ENCODE data around the gene HOXD4.

HOXD4 gene

DNA sequence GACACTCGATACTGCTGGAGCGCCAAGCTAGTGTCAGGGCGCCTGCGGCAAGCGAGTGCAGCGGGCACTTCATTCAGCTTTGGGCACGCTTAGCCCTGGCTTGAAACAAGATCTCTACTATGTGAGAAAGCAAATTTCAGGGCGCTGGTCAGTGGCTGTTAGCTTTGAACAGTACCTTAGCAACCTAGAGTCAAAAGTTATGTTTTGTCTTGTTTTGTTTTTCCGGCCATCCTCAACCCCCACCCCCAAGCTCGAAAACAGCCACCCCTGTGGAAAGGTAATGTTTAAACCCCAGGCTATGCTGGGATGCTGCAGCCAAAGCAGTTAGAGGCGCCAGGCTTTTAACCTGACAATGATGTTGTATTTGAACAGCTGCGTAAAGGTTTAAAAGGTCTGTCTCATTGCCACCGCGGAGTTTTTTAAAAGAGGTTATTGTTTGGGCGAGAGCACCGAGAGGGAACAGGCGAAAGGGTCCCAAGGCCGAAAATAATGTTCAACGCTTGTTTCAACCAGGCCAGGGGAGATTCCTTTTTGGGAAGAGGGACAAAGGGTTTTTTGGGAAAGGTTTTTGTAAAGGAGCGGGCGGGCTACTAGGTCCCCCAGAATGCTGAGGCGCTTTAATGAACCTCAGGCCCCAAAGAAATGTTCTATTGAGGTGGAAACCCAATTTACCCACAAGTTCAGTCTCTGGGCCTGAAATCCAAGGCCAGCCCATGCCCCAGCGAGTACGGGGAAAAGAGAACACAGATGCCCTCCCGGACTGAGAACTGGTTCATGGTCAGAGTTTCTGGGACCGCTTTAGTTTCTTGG is 37.0 kb upstream of the HOXD4 start:
- peak; percentile 39 for DNase-seq (ENCODE audit: low read depth, low spot score)

DNA sequence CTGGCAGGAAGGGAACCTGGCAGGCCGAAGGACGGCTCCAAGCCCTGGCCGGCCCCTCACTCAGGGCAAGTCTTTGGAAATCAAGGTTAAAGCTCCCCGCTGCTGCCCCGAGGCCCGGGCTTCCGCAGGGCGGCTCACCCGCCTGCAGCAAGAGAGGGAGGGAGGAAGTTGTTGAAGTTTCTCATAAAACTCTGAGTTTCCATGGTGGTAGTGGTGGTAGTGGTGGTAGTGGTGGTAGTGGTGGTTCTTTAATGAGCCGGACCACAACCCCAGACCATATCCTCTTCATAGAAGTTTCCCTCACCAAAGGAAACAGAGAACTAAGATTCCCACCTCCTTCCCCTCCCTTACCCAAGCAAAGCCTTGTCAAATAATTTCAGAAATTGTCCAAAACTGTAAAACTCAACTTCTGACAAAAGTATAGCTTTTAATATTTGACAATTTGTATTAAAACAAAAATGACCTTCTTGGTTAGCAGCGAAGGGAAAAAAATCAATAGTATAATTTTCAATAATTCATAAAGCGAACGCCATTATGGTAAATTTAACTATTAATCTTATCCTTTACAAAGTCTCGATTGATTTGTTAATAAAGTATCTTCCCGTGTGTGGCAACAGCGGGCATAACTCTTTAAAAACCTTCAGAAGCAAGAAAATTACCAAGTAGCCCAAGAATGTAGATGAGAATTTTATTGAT is 36.3 kb upstream of the HOXD4 start:
- no peak for DNase-seq (ENCODE audit: low read depth, low spot score)

DNA sequence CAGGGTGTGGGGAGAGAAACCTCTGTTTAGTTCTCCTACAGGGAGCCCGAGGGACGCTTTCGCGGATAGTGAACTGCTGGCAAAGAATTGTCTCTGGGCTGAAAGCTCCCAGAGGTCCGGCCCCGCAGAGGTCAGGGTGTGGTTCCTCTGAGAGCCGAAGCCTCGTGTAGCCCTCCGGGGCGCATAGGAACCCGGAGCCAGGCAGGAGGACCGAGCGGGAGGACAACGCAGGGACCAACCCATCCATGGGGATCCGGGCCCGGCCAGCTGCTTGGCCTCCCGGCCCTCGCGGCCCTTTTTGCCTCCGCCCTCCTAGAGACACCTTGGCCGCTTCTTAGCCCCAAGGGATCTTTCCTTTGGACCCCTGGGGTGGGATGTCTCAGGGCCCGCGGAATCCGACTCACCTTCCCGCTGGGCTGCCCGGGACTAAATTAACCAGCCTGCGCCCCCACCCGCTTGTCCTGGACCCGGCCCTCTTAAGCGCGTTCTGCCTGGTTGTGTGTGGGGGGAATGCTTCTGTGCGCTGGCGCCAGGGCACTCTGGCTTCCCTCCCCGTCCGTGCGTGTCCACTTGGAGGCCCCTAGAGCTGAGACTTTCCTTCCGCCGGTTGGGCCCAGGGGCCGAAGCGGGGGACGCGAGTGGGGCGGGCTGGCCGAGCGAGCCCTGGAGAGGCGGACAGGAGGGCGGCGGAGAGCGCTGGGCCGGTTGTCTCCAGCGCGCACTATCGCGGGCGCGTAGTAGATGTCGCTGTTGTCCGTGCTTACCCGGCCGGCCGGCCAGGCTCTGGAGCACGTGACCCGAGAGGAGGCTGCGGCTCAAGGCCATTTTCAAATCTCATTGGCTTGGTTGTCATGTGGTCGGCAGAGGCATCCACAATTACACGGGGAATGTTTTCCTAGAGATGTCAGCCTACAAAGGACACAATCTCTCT is 35.2 kb upstream of the HOXD4 start, which contains the start of gene HOXD10:
HOXD10 (plus strand) TSS at position 896 of the 931 bp plus-strand sequence. CDS start 56 bp downstream, outside the sequence.
- DNase-seq (ENCODE audit: low read depth, low spot score), result peak; percentile 85

DNA sequence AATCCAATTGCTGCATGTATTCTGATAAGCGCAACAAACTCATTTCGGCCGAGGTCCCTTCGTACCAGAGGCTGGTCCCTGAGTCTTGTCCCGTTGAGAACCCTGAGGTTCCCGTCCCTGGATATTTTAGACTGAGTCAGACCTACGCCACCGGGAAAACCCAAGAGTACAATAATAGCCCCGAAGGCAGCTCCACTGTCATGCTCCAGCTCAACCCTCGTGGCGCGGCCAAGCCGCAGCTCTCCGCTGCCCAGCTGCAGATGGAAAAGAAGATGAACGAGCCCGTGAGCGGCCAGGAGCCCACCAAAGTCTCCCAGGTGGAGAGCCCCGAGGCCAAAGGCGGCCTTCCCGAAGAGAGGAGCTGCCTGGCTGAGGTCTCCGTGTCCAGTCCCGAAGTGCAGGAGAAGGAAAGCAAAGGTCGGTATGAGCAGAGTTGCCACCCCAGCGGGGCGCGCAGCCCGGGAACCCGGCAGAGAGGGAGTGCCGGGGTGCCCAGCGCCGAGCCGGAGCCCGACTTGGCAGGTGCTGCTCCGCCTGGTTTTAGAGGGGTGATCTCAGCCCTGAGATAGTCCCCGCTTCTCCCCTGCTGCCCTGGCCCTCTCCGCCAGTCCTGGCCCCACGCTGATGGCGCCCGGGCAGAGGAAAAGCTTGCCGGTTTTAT is 34.1 kb upstream of the HOXD4 start:
- DNase-seq (ENCODE audit: low read depth, low spot score), result no peak

DNA sequence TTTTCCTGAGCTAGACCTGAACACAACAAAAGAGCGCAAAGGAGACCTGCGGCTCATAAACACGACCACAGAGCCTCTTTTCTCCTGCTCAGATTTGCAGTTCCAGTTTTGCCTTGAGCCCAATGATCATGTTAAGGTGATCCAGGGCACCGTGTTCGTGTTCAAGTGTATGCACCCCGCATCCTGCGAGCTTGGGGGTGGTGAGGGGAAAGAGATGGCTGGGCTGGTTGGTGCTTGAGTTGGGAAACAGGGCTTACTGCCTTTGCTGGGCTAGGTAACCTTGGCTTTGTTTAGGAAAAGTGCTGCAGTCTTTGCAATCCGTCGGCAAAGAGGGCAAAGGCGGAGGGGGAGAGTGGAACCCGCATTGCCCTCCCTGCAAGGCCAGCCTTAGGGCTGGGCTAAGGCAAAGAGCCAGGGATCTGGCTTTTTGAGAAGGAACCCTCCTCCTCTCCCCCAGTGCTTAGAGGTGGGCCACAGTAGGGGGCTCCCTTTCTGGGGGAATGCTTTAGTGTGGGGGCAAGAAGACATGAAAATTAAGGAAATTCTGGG is 33.5 kb upstream of the HOXD4 start:
- DNase-seq (ENCODE audit: low read depth, low spot score), result no peak

- no peak for DNase-seq (ENCODE audit: low read depth, low spot score)
These were observed 32.6 kb upstream of the HOXD4 start for GRCh38 chr2:176118601-176119339.

- DNase-seq (ENCODE audit: low read depth, low spot score), result no peak
These were observed 30.8 kb upstream of the HOXD4 start for GRCh38 chr2:176120364-176121189.

- DNase-seq (ENCODE audit: low read depth, low spot score), result peak; percentile 42
These were observed 29.9 kb upstream of the HOXD4 start for GRCh38 chr2:176121190-176122051.

DNA sequence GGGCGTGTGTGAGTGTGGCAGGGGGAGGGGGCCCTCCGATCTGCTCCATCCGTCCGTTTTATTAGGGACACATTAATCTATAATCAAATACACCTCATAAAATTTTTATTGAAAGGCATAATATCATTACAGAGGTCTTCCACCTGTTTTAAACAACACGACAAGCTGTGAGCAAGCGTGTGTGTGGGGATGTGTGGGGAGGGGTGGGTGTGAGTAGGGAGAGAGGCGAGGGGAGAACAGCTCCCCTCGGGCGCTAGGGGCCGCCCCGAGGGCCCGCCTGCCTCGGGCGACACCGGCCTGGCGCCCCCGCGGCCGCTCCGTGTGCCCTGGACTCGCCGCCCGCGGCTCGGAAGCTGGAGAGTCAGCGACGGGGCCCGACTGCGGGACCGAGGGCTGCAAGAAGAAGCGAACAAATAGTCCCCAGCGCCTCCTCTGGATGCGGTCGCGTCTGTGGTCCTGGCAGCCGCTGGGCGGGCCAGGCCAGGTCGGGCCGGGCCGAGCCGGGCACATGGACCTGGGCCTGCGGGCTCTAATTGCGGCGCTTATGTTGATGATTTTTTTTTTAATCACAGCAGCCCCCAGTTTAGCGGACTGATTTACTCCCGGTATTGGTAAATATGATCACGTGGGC is 29.2 kb upstream of the HOXD4 start:
- peak; percentile 61 for DNase-seq (ENCODE audit: low read depth, low spot score)

DNA sequence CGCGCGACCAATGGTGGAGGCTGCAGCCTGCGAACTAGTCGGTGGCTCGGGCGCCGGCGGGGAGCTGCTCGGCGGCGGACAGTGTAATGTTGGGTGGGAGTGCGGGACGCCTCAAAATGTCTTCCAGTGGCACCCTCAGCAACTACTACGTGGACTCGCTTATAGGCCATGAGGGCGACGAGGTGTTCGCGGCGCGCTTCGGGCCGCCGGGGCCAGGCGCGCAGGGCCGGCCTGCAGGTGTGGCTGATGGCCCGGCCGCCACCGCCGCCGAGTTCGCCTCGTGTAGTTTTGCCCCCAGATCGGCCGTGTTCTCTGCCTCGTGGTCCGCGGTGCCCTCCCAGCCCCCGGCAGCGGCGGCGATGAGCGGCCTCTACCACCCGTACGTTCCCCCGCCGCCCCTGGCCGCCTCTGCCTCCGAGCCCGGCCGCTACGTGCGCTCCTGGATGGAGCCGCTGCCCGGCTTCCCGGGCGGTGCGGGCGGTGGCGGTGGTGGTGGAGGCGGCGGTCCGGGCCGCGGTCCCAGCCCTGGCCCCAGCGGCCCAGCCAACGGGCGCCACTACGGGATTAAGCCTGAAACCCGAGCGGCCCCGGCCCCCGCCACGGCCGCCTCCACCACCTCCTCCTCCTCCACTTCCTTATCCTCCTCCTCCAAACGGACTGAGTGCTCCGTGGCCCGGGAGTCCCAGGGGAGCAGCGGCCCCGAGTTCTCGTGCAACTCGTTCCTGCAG is 28.5 kb upstream of the HOXD4 start, which contains the start of gene HOXD9:
HOXD9 (plus strand) TSS at position 37 of the 728 bp plus-strand sequence; CDS start at position 87, 50 bp downstream.
- peak; percentile 72 for DNase-seq (ENCODE audit: low read depth, low spot score)

DNA sequence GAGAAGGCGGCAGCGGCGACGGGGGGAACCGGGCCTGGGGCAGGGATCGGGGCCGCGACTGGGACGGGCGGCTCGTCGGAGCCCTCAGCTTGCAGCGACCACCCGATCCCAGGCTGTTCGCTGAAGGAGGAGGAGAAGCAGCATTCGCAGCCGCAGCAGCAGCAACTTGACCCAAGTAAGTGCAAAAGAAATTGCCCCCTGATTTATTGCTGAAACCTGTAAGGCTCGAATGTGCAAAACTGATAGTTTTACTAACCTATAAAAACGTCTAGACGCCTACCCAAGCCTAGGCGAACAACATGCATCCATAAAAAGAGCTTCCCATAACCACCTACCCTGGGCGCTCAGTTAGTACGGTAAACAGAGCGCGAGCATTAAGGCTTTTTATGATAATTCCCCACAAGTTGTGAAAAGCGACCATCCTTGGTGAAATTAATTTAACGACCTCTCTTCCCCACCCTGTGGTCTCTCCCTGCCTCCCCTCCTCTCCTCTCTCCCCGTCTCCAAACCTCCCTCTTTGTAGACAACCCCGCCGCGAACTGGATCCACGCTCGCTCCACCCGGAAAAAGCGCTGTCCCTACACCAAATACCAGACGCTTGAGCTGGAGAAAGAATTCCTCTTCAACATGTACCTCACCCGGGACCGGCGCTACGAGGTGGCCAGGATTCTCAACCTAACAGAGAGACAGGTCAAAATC is 27.8 kb upstream of the HOXD4 start:
- peak; percentile 13 for DNase-seq (ENCODE audit: low read depth, low spot score)

DNA sequence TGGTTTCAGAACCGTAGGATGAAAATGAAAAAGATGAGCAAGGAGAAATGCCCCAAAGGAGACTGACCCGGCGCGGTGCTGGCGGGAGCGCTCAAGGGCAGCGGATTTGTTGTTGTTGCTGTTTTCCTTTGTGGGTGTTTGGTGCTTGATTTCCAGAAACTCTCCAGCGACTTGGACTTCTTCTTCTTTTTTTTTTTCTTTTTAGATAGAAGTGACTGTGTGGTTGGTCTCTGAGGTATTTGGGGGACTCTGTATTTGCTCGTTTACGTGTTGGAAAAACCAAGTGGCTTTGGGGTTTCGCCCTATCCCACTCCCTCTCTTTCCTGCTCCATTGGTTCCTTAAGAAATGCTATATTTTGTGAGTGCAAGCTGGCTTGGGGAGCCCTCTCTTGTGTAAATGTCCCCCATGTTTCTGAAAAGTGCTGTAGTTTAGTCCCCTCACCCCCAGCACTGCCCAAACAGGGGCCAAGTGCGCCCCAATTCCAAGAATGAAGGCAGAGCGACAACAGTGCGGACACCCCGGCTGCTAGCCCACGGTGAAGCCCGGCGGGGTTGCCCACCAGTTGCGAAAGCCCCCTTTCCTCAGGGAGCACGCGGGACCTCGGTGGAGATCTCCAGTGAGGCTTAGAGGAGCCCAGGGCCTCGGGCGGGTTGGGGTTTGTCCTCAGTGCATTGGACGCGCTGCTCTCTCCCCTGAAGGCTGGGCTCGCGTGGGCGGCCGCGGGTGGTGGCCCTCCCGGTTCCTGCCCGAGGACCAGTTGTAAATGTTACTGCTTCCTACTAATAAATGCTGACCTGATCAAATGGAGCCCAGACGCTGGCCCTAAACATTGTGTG is 27.0 kb upstream of the HOXD4 start:
- peak; percentile 5 for DNase-seq (ENCODE audit: low read depth, low spot score)

GRCh38 chr2:176124947-176125771 is 26.2 kb upstream of the HOXD4 start:
- no peak for DNase-seq (ENCODE audit: low read depth, low spot score)

- DNase-seq (ENCODE audit: low read depth, low spot score), result peak; percentile 17
These were observed 25.6 kb upstream of the HOXD4 start for GRCh38 chr2:176125772-176126054.
